SK-N-SH treated with all-trans-retinoic acid at 6 μM for 48 hours (cell line): Measurements from ENCODE around the gene SLC25A18.
A peak's percentile ranks its signal among the peaks of the same experiment; 100 is the strongest.

Experiments used
- ATAC-seq: fragments of 200-7000 bp; cut with Tn5 transposase; 3 replicates; pipeline ENCODE4 v1.9.1; 2020; ENCODE audit warnings: mild to moderate bottlenecking, moderate library complexity
- ARNTL ChIP-seq: fragments of 450-650 bp; formaldehyde crosslinking; IDR thresholded peaks from 2 replicates; pipeline ENCODE4 v1.5.0; 2020; ENCODE audit warnings: low read depth, mild to moderate bottlenecking, moderate library complexity, borderline replicate concordance
- BACH2 ChIP-seq: fragments of 250-450 bp; sonication (Bioruptor Pico); IDR thresholded peaks from 2 replicates; pipeline ENCODE4 v1.9.0; 2021; ENCODE audit warnings: mild to moderate bottlenecking, borderline replicate concordance
- CREB5 ChIP-seq: fragments of 250-450 bp; sonication (Bioruptor Pico); IDR thresholded peaks from 2 replicates; pipeline ENCODE4 v1.5.1; 2020; ENCODE audit warnings: low read depth, mild to moderate bottlenecking, moderate library complexity
- CSDC2 ChIP-seq: fragments of 250-450 bp; sonication (Bioruptor Pico); IDR thresholded peaks from 2 replicates; pipeline ENCODE4 v1.5.0; 2020; ENCODE audit warnings: mild to moderate bottlenecking, moderate library complexity
- CSRNP3 ChIP-seq: fragments of 250-450 bp; sonication (Bioruptor Pico); IDR thresholded peaks from 2 replicates; pipeline ENCODE4 v1.5.1; 2021; ENCODE audit warnings: mild to moderate bottlenecking, moderate library complexity
- ESRRG ChIP-seq: fragments of 250-450 bp; sonication (Bioruptor Pico); IDR thresholded peaks from 2 replicates; pipeline ENCODE4 v1.6.1; 2021; ENCODE audit warnings: mild to moderate bottlenecking
- GLIS3 ChIP-seq: fragments of 250-450 bp; sonication (Bioruptor Pico); IDR thresholded peaks from 2 replicates; pipeline ENCODE4 v1.5.0; 2020; ENCODE audit warnings: mild to moderate bottlenecking, moderate library complexity
- ISL1 ChIP-seq: fragments of 250-450 bp; sonication (Bioruptor Pico); IDR thresholded peaks from 2 replicates; pipeline ENCODE4 v2.1.2; 2022; ENCODE audit warnings: mild to moderate bottlenecking, moderate library complexity
- OSR1 ChIP-seq: fragments of 250-450 bp; sonication (Bioruptor Pico); IDR thresholded peaks from 2 replicates; pipeline ENCODE4 v1.8.0; 2022; ENCODE audit warnings: moderate library complexity, mild to moderate bottlenecking, inconsistent platforms
- PATZ1 ChIP-seq: fragments of 250-450 bp; sonication (Bioruptor Pico); IDR thresholded peaks from 2 replicates; pipeline ENCODE4 v1.8.0; 2020; ENCODE audit warnings: mild to moderate bottlenecking, moderate library complexity, borderline replicate concordance
- POU6F1 ChIP-seq: fragments of 250-450 bp; sonication (Bioruptor Pico); IDR thresholded peaks from 2 replicates; pipeline ENCODE4 v1.8.0; 2021; ENCODE audit warnings: low read depth, mild to moderate bottlenecking, moderate library complexity, borderline replicate concordance
- PPARA ChIP-seq: fragments of 250-450 bp; sonication (Bioruptor Pico); IDR thresholded peaks from 2 replicates; pipeline ENCODE4 v1.5.0; 2020; ENCODE audit warnings: mild to moderate bottlenecking, borderline replicate concordance
- RARB ChIP-seq: fragments of 250-450 bp; sonication (Bioruptor Pico); IDR thresholded peaks from 2 replicates; pipeline ENCODE4 v1.8.0; 2021; ENCODE audit warnings: mild to moderate bottlenecking, moderate library complexity
- SNAI2 ChIP-seq: fragments of 250-450 bp; sonication (Bioruptor Pico); IDR thresholded peaks from 2 replicates; pipeline ENCODE4 v1.5.0; 2020; ENCODE audit warnings: mild to moderate bottlenecking, moderate library complexity
- TCF4 ChIP-seq: fragments of 250-450 bp; sonication (Bioruptor Pico); IDR thresholded peaks from 2 replicates; pipeline ENCODE4 v1.8.0; 2021; ENCODE audit warnings: mild to moderate bottlenecking, moderate library complexity, borderline replicate concordance
- TOX ChIP-seq: fragments of 250-450 bp; sonication (Bioruptor Pico); IDR thresholded peaks from 2 replicates; pipeline ENCODE4 v1.8.0; 2021; ENCODE audit warnings: mild to moderate bottlenecking, moderate library complexity, borderline replicate concordance
- TSHZ2 ChIP-seq: fragments of 250-450 bp; sonication (Bioruptor Pico); IDR thresholded peaks from 2 replicates; pipeline ENCODE4 v1.5.0; 2020; ENCODE audit warnings: mild to moderate bottlenecking, moderate library complexity
- ZC3H10 ChIP-seq: fragments of 250-450 bp; sonication (Bioruptor Pico); IDR thresholded peaks from 2 replicates; pipeline ENCODE4 v1.5.1; 2021; ENCODE audit warnings: mild to moderate bottlenecking, moderate library complexity
- ZFP3 ChIP-seq: fragments of 250-450 bp; sonication (Bioruptor Pico); IDR thresholded peaks from 2 replicates; pipeline ENCODE4 v1.5.0; 2020; ENCODE audit warnings: mild to moderate bottlenecking, moderate library complexity
- ZFP30 ChIP-seq: fragments of 450-650 bp; formaldehyde crosslinking; IDR thresholded peaks from 2 replicates; pipeline ENCODE4 v1.5.0; 2022; ENCODE audit warnings: mild to moderate bottlenecking, moderate library complexity
- ZNF565 ChIP-seq: fragments of 450-650 bp; formaldehyde crosslinking; conservative IDR thresholded peaks from 2 replicates; pipeline ENCODE4 v1.5.0; 2020; ENCODE audit warnings: low read depth, mild to moderate bottlenecking, moderate library complexity
- ZNF70 ChIP-seq: fragments of 450-650 bp; formaldehyde crosslinking; IDR thresholded peaks from 2 replicates; pipeline ENCODE4 v1.5.0; 2020; ENCODE audit warnings: mild to moderate bottlenecking, moderate library complexity
- ZNF8 ChIP-seq: fragments of 450-650 bp; formaldehyde crosslinking; IDR thresholded peaks from 2 replicates; pipeline ENCODE4 v1.5.0; 2020; ENCODE audit warnings: mild to moderate bottlenecking, moderate library complexity

SLC25A18 gene

GRCh38 chr22:17629173-17629489 is 65.8 kb downstream of the SLC25A18 start:
- peak; percentile 2; the same call in 1 of the 3 replicates for ATAC-seq
- TF ChIP-seq POU6F1 (CRISPR knock-in tag) (no peak), ARNTL (CRISPR knock-in tag) (no peak), CREB5 (CRISPR knock-in tag) (no peak), ZFP3 (no peak), ISL1 (CRISPR knock-in tag) (no peak), ZC3H10 (CRISPR knock-in tag) (no peak), ZNF8 (CRISPR knock-in tag) (no peak), TCF4 (CRISPR knock-in tag) (no peak), GLIS3 (no peak), RARB (CRISPR knock-in tag) (no peak), SNAI2 (no peak)

GRCh38 chr22:17629641-17630040 is 66.3 kb downstream of the SLC25A18 start:
- no peak for ATAC-seq
- no peak for TF ChIP-seq ARNTL (CRISPR knock-in tag)
- TF ChIP-seq POU6F1 (CRISPR knock-in tag): no peak
- no peak for TF ChIP-seq SNAI2
- TF ChIP-seq CSRNP3 (CRISPR knock-in tag): no peak
- TF ChIP-seq RARB (CRISPR knock-in tag): no peak
- TF ChIP-seq ZFP3: no peak
- no peak for TF ChIP-seq PATZ1 (CRISPR knock-in tag)
- TF ChIP-seq OSR1 (CRISPR knock-in tag): no peak
- TF ChIP-seq TSHZ2: no peak
- no peak for TF ChIP-seq ZFP30 (CRISPR knock-in tag)
- TF ChIP-seq ESRRG (CRISPR knock-in tag): no peak
- no peak for TF ChIP-seq ZNF70 (CRISPR knock-in tag)
- no peak for TF ChIP-seq ZNF8 (CRISPR knock-in tag)
- no peak for TF ChIP-seq ISL1 (CRISPR knock-in tag)
- TF ChIP-seq TCF4 (CRISPR knock-in tag): no peak
- TF ChIP-seq TOX (CRISPR knock-in tag): no peak
- TF ChIP-seq, all 23 proteins: peak for 0

- ATAC-seq: no peak
- TF ChIP-seq OSR1 (CRISPR knock-in tag) (no peak), PPARA (CRISPR knock-in tag) (no peak), ZFP30 (CRISPR knock-in tag) (no peak), ZNF565 (CRISPR knock-in tag) (no peak), GLIS3 (no peak), RARB (CRISPR knock-in tag) (no peak), BACH2 (CRISPR knock-in tag) (no peak), PATZ1 (CRISPR knock-in tag) (no peak), ZNF8 (CRISPR knock-in tag) (no peak), ZFP3 (no peak), TCF4 (CRISPR knock-in tag) (no peak), POU6F1 (CRISPR knock-in tag) (no peak), ZC3H10 (CRISPR knock-in tag) (no peak), CSDC2 (CRISPR knock-in tag) (no peak), TOX (CRISPR knock-in tag) (no peak)
These were observed 67.8 kb downstream of the SLC25A18 start for GRCh38 chr22:17631076-17631565.
